Forelimb muscle (tissue), 1 donor: ENCODE results near the gene SPSB4. TPM values are rescaled to one million over a fixed set of nuclear protein-coding genes. Genes with fewer than 3 reads are reported as not detected.
"Not testable (repeated sequence)": the region's sequence is repeated elsewhere in the genome, so short reads cannot be mapped to it uniquely, and the experiment has no call there.

Experiments used
- DNase-seq: peaks from one replicate; pipeline ENCODE4 v3.0.0-alpha.2; 2013; ENCODE audit warnings: low read depth
- polyA plus RNA-seq: library from polyadenylated mRNA; unstranded; fragments of 120-200 nt; gene quantifications from one replicate; pipeline ENCODE4 v1.2.1, GENCODE V29; 2013; ENCODE audit not compliant: insufficient read length

Gene SPSB4
- polyA plus RNA-seq, 1 donor, result 18.7 TPM

GRCh38 chr3:141094790-141095545, 43.8 kb downstream of the SPSB4 start:
- peak; percentile 98 for DNase-seq

- DNase-seq, result no peak
Measured at GRCh38 chr3:141095546-141095937, 44.4 kb downstream of the SPSB4 start.

DNA sequence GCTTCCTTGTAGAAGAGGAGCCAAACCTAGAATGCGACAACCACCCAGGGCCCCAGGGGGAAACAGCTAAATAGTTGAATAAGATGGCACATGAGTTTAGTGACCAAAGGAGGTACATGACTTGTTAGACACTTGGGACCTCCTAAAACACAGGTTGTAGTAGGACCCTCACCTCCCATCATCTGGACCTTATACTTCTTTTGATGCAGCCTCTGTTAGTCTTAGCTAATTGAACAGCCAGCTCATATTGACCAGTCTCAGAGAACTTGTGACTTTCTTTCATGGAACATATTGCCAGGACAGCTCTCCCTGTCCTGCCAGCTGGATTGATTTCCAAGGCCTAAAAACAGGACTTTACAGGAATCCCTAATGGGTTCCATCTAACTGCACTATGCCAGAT, 45.0 kb downstream of the SPSB4 start:
- DNase-seq, result no peak

GRCh38 chr3:141096981-141097380, 45.8 kb downstream of the SPSB4 start:
- no peak for DNase-seq

- DNase-seq, result no peak
Measured at GRCh38 chr3:141100112-141100511, 49.0 kb downstream of the SPSB4 start.

DNA sequence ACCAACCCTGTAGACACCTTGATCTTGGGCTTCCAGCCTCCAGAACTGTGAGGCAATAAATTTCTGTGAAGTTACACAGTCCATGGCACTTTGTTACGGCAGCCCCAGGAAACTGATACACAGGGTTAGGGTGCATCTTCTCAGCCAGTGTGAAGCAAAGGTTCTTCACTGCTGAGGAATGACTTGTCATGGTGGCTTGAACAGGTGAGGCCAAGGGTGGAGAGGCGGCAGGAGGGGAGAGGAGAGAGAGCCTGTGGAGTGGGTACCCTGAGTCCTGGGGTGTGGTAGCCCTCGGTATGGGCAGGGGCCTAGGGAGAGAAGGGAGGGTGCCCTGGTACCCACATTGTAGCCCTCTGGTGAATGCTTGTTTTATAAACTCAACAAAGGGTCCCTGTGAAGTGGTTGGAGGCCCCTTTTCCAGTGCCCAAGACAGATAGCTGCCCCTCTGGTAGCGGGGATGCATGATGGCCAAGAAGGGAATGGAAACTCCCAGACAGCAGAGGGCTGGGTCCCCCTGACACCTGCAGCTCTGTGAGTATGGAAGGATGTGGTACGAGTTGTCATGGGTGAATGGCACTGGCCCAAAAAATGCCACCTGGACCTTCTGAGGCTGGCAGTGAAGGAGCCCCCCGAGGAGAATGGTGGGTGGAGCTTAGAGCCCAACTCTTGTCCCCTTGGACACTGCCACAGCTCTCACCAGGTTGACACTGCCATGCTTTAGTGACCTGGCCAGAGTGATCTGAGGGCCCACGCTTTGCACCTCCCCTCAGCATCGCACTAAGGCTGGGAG, 49.6 kb downstream of the SPSB4 start:
- DNase-seq, result no peak

DNA sequence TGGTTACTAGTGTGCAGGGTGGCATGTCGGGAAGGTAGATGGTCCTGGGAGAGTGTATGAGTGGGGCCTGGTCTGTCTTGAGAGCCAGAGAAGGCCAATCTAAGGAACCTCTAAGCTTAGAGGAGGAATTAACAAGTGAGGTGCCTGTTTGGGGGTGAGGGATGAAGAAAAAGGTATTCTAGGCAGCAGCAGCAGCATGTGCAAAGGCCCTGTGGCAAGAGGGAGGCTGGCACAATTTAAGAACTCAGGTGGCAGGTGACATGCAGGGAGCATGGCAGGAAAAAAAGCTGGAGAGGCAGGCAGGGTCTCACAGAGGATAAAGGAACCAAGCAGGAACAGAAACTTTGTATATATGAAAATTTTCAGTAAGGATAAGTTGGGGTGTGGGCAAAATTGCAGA, 51.2 kb downstream of the SPSB4 start:
- DNase-seq, result no peak

DNA sequence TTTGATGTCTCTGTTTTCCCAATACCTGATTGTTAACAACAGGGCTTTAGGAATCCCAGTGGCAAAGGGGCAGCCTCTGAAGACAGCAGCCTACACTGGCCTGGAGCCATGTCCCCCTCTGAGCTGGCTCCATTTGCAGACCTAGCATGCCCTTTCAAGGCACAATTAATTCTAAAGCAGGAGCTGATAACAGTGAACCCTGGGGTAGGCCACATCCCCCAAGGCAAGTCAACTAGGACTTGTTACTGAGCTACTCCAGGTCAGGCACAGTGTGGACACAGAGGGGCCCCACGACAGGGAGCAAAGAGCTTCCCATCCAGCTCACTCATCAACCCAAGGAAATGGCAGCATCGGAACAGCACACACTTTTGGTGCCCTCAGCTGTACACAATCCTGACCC, 51.9 kb downstream of the SPSB4 start:
- DNase-seq, result no peak

DNA sequence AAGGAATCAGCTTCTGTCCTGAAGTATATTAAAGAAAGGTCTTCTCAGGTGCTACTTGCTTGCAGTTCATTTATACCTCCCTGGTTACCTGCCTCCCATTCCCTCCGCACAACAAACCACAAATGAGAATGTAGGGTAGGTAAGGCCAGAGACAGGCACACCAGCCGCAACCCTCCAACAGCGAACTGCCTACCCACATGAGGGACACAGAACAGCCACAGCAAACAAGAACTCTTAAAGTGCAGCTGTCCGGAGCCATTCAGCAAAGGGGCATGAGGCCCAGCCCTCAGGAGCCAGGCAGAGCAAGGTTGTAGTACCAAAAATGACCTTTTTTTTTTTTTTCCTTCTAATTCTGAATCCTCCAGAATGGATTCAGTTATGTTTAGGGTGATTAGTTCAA, 52.4 kb downstream of the SPSB4 start:
- no peak for DNase-seq

- no peak for DNase-seq
Measured at GRCh38 chr3:141104151-141104821, 53.1 kb downstream of the SPSB4 start.

- DNase-seq, result peak; percentile 89
Measured at GRCh38 chr3:141105828-141106628, 54.9 kb downstream of the SPSB4 start.

GRCh38 chr3:141106842-141107241, 55.7 kb downstream of the SPSB4 start:
- no peak for DNase-seq

DNA sequence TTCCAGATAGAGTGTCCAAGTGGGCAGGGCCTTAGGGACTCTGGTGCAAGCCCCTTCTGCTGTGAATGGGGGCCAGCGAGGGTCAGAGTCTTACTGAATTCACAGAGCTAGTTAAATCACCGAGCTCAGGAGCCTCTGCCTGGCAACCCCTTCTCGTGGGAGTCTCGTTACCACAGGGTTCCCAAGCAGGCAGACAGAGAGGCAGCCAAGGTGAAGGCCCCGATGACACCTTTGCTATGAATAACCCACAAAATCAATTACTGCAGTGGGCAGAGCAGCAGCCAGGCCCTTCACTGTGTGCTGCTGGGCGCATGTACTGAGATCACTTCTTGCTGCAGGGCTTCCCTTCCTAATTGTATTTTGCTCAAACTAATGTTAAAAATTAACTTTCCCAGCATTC, 56.9 kb downstream of the SPSB4 start:
- no peak for DNase-seq

GRCh38 chr3:141109751-141110150, 58.6 kb downstream of the SPSB4 start:
- no peak for DNase-seq

GRCh38 chr3:141110322-141110721, 59.2 kb downstream of the SPSB4 start:
- no peak for DNase-seq

GRCh38 chr3:141111364-141112155, 60.4 kb downstream of the SPSB4 start:
- no peak for DNase-seq

DNA sequence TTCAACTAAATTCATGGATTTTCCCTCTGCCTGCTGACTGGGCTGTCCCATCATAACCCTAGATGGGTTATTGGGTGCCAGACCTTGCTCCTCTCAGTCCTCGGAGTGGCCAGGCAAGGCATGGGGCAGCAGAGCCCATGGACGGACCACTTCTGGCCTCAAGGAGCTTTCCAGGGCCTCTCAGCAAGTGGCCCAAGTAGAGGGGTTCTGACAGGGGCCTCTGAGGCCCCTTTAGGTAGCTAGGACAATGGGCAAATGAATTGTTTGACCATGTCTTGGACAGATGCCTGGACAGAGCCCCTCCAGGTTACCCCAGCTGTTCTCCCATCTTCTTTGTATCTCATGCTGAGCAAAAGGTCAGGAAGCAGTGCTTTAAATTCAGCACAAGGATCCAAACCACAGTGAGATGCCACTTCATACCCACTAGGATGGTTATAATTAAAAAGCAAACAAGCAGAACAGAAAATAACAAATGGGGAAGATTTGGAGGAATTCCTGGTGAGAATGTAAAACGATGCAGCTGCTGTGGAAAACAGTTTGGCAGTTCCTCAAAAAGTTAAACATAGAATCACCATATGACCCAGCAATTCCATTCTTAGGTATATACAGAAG, 61.6 kb downstream of the SPSB4 start:
- no peak for DNase-seq

DNA sequence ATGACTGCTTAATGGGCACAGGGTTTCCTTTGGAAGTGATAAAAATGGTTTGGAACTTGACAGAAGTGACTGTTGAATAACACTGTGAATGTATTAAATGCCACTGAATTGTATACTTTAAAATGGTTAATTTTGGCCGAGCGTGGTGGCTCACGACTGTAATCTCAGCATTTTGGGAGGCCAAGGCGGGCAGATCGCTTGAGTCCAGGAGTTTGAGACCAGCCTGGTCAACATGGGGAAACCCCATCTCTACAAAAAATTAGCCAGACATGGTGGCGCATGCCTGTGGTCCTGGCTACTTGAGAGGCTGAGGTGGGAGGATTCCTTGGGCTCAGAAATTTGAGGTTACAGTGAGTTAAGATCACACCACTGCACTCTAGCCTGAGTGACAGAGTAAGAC, 62.5 kb downstream of the SPSB4 start:
- not testable (repeated sequence) for DNase-seq

DNA sequence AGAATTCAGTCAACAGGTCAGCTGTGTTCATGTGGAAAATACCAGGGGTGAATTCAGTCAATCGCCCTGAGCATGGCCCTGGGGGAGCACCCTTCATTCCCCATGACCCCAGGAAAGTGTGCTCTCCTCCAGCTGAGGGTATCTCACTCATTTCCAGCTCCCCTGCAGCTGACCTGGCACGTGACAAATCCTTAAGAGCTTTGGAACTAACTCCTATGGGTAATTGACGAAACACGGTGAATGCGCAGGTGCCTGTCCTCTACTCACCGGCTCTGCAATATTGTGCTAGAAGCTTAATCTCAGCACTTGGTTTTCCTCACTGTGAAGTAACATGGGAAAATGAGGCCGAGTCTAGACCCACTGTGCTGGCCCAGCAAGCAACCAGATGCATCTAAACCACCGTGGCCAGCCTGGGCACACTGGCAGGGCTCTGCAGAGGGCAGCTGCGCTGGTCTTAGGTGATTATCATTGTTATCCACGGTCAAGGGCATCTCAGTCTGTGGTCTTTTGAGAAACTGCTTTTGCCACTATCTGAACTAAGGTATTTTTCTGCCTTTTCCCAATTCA, 63.1 kb downstream of the SPSB4 start:
- DNase-seq, result no peak

GRCh38 chr3:141114816-141115460, 63.8 kb downstream of the SPSB4 start:
- no peak for DNase-seq
